Measurements from ENCODE around the gene CDX1. TPM values are rescaled to one million over a fixed set of nuclear protein-coding genes. Genes with fewer than 3 reads are reported as not detected.

The CDX1 gene
- total RNA-seq, 1 donor = 0.18 TPM

GRCh38 chr5:150175536-150175935 is 9.0 kb downstream of the CDX1 start:
- TF ChIP-seq, protein P1, sequence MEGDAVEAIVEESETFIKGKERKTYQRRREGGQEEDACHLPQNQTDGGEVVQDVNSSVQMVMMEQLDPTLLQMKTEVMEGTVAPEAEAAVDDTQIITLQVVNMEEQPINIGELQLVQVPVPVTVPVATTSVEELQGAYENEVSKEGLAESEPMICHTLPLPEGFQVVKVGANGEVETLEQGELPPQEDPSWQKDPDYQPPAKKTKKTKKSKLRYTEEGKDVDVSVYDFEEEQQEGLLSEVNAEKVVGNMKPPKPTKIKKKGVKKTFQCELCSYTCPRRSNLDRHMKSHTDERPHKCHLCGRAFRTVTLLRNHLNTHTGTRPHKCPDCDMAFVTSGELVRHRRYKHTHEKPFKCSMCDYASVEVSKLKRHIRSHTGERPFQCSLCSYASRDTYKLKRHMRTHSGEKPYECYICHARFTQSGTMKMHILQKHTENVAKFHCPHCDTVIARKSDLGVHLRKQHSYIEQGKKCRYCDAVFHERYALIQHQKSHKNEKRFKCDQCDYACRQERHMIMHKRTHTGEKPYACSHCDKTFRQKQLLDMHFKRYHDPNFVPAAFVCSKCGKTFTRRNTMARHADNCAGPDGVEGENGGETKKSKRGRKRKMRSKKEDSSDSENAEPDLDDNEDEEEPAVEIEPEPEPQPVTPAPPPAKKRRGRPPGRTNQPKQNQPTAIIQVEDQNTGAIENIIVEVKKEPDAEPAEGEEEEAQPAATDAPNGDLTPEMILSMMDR (IDR thresholded peaks at IDR 0.05; ENCODE audit: insufficient read depth, low read length) = peak; percentile 58
- H3K4me3 ChIP-seq (ENCODE audit: low read depth, low read length) = no peak overlapping the region
- no peak for DNase-seq (ENCODE audit: low read depth)

DNA sequence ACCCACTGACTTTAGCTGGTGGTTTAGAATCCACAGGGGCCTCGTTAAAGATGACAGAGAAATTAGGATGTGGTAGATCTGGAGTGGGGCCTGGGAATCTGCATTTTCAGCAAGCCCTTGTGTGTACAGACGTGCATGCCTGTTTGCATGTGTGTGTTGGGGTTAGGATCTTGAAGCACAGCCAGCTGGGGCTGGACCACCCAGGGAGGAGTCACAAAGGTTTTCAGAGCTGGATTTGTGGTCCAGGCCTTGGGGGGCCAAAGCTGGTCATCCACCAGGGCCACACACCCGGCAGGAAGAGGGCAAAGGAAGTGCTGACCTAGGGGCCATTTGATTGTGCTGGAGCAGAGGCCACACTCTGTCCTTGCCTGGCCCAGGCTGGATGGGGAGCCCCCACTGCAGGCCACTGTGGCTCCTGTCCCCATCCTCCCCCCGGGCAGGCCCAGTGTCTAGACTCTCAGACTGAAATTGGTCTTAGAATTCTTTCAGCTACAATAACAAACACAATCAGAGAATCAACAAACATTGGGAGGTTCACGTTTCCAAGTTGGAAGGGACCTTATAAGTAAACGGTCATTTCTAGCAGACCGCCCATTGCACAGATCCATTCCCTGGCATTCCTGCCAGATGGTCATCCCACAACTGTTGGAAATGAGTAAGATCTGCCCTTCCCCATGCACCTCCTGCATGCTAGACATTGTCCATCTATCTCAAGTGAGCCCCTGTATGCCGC is 10.3 kb downstream of the CDX1 start:
- DNase-seq (ENCODE audit: low read depth) = no peak
- TF ChIP-seq, protein P1 (IDR thresholded peaks at IDR 0.05; ENCODE audit: insufficient read depth, low read length) = no peak
- no peak overlapping the region for H3K4me3 ChIP-seq (ENCODE audit: low read depth, low read length)

DNA sequence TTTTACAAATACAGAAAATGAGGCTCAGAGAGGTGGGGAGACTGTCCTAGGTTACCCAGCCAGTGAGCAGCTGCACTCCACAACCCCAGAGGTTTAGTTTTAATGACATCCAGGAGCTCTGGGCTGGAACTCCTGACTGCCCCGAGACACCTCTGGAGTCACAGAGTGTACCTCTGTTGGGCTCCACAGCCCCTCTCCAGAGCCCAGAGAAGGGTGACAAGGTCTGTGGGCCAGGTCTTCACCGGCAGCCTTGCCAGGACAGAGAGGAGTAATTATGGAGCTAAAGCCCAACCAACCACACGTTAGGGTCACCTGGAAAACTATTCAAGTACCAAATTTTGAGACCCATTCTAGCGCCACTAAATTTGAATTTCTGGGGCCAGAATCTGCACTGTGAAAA is 11.1 kb downstream of the CDX1 start:
- no peak overlapping the region for H3K4me3 ChIP-seq (ENCODE audit: low read depth, low read length)
- TF ChIP-seq, protein P1 (IDR thresholded peaks at IDR 0.05; ENCODE audit: insufficient read depth, low read length) = no peak
- no peak for DNase-seq (ENCODE audit: low read depth)

- no peak for DNase-seq (ENCODE audit: low read depth)
Observed at GRCh38 chr5:150178262-150178661, 11.7 kb downstream of the CDX1 start.

DNA sequence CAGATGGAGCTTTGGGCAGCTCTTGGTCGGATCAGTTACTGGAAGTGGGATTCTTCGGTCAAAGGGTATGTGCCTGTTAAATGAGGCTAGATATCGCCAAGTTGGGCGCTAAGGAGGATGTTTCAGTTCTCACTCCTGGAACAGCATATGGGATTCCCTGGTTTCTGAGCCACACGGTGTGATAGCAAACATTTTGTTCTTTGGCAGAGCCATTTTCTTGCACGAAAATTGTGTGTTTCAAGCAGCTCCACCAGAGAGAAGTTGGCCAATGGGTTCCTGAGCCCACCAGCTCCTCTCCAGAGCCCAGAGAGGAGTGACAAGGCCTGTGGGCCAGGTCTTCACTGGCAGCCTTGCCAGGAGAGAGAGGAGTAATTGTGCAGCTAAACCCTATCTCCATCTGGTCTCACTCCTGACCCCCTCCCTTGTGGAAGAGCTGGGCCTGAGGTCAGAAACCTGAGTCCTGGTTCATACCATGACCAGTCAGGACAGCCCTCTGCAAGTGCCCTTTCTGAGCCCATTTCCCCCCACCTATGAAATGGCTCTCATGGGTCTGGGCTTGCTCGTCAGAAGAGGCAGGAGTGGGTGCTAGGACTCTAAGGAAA is 12.5 kb downstream of the CDX1 start:
- TF ChIP-seq, protein P1 (IDR thresholded peaks at IDR 0.05; ENCODE audit: insufficient read depth, low read length) = no peak
- H3K4me3 ChIP-seq (ENCODE audit: low read depth, low read length) = no peak overlapping the region
- peak; percentile 20 for DNase-seq (ENCODE audit: low read depth)

More at GRCh38 chr5:150178262-150178661, 11.7 kb downstream of the CDX1 start:
- TF ChIP-seq, protein P1 (IDR thresholded peaks at IDR 0.05; ENCODE audit: insufficient read depth, low read length) = no peak
- no peak overlapping the region for H3K4me3 ChIP-seq (ENCODE audit: low read depth, low read length)

- H3K4me3 ChIP-seq (ENCODE audit: low read depth, low read length) = no peak overlapping the region
- TF ChIP-seq, protein P1 (IDR thresholded peaks at IDR 0.05; ENCODE audit: insufficient read depth, low read length) = no peak
- DNase-seq (ENCODE audit: low read depth) = peak; percentile 89
Observed at GRCh38 chr5:150180241-150181026, 13.9 kb downstream of the CDX1 start.
